NT2/D1 (cell line): ENCODE results near the gene OR7G3.
A peak's percentile ranks its signal among the peaks of the same experiment; 100 is the strongest.

Experiments
- SUZ12 ChIP-seq: IDR thresholded peaks from 2 replicates; pipeline ENCODE4 v1.6.1; 2011; ENCODE audit not compliant: insufficient read length, insufficient read depth; ENCODE audit errors: extremely low read depth
- YY1 ChIP-seq: IDR thresholded peaks from 2 replicates; pipeline ENCODE4 v1.6.1; 2011; ENCODE audit not compliant: insufficient read length, insufficient read depth
- ZNF274 ChIP-seq: IDR thresholded peaks from 2 replicates; pipeline ENCODE4 v1.6.1; 2011; ENCODE audit warnings: mild to moderate bottlenecking, low read depth, low read length

DNA sequence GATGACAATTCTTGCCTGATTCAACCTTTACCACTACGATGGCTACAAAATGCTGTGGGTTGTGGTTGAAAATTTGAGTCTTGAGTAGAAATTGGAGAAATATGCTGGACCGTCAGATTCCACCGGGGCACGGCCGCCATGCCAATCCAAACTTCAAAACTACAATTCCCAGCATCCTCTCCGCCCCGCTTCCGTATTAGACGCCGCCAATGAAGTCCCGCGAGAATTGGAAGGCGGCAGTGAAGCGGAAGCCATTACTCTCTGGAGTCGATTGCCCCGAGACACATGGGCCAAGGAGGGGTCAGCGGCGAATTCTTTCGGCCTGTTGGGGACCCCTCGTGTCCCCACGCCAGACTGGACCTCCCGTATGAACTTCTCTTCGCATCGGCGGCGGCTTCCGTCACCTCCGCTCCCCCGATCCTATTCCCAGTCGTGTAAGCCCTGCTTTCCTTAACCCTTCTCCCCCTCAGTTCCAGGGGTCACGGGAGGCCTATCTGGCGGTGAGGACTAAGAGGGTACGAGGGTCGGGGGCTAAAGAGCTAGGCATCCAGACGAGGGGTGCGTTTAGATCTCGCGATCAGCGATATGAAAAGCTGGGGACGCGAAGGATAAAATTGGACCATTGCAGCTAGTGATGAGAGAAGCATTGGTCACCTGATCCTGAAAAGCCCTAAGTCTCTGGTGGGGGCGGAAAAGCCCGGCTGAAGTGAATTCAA lies 13.6 kb upstream of the OR7G3 start, which contains the start of gene ZNF317:
- TF ChIP-seq ZNF274 (no peak), SUZ12 (no peak), YY1 (peak; percentile 83)
